HK-2 (cell line): Measurements from ENCODE around the gene RBMX.
A peak's percentile ranks its signal among the peaks of the same experiment; 100 is the strongest.
"Not testable (repeated sequence)": the region's sequence is repeated elsewhere in the genome, so short reads cannot be mapped to it uniquely, and the experiment has no call there.

Experiments
- DNase-seq: peaks from one replicate; pipeline ENCODE4 v3.0.0-alpha.2; 2018; ENCODE audit not compliant: unreplicated experiment

RBMX gene

DNA sequence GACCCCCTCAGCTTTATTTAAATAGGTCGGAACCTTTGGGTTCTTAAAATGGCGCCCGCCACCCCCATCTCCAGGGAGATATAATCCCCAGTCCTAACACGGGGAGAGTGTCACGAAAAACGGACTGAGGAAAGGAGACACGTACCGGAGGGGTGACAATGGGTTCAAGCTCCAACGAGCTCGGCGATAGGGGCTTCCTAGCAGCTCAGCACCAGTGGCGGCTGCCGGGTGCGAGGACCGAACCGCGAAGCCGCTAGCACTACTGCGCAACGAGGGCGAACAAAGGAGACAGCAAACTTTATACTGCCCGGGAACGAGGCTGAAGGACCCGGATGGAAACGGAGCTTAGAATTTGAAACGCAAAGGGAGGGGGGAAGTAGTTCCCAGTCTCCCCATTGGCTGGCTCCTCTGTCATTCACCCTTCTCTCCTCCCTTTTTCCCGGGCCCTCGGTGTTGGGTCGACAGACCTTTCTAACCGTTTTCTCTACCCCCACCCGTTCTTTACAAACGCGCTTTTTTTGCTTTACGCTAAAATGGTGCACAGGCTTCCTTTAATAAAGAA is at the start of gene RBMX:
Gene RBMX, minus strand, starts transcription at position 274 of the 562 bp plus-strand sequence. CDS start 1,298 bp downstream, outside the sequence.
- DNase-seq = peak; percentile 88

DNA sequence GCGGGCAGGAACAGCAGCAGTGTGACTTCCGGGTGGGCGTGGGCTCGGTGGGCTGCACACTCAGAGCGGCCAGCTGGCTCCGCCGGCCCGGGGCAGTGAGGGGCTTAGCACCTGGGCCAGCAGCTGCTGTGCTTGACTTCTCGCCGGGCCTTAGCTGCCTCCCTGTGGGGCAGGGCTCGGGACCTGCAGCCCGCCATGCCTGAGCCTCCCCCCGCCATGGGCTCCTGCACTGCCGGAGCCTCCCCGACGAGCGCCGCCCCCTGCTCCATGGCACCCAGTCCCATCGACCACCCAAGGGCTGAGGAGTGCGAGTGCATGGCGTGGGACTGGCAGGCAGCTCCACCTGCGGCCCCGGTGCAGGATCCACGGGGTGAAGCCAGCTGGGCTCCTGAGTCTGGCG is 40.9 kb upstream of the RBMX start:
- not testable (repeated sequence) for DNase-seq

- no peak for DNase-seq
These were observed 39.5 kb upstream of the RBMX start for GRCh38 chrX:136920001-136920400.

DNA sequence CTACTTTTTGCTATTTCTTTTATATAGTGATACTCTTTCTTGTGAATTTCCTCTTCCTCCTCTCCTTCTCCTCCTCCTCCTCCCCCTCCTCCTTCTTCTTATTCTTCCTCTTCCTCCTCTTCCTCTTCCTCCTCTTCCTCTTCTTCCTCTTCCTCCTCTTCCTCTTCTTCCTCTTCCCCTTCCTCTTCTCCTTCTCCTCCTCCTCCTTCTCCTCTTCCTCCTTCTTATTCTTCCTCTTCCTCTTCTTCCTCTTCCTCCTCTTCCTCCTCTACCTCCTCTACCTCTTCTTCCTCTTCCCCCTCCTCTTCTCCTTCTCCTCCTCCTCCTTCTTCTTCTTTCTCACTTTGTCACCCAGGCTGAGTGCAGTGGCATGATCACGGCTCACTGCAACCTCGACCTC is 36.3 kb upstream of the RBMX start:
- DNase-seq = no peak

DNA sequence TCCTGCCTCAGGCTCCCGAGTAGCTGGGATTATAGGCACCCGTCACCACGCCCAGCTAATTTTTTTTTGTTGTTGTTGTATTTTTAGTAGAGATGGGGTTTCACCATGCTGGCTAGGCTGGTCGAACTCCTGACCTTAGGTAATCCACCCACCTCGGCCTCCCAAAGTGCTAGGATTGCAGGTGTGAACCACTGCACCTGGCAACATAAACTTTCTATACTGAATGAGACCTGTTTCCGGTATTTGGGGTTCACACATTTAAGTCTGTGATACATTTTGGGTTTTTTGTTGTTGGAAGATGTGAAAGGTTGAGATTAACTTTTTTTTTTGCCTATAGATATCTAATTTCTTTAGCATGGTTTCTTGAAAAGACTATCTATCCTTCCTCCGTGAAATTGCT is 31.1 kb upstream of the RBMX start:
- not testable (repeated sequence) for DNase-seq

DNA sequence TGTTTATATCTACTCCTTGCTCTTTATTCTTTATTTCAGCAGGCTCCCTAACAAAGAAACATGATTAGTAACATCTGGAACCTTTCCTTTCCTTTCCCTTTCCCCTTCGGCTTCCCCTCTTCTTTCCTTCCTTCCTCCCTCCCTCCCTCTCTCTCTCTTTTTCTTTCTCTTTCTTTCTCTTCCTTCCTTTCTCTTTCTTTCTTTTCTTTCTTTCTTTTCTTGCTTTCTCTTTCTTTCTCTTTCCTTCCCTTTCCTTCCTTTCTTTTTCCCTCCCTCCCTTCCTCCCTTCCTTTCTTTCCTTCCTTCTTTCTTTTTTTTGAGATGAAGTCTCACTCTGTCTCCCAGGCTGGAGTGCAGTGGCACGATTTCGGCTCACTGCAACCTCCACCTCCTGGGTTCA is 30.7 kb upstream of the RBMX start:
- no peak for DNase-seq

GRCh38 chrX:136910565-136911035 is 30.1 kb upstream of the RBMX start:
- DNase-seq = no peak

DNA sequence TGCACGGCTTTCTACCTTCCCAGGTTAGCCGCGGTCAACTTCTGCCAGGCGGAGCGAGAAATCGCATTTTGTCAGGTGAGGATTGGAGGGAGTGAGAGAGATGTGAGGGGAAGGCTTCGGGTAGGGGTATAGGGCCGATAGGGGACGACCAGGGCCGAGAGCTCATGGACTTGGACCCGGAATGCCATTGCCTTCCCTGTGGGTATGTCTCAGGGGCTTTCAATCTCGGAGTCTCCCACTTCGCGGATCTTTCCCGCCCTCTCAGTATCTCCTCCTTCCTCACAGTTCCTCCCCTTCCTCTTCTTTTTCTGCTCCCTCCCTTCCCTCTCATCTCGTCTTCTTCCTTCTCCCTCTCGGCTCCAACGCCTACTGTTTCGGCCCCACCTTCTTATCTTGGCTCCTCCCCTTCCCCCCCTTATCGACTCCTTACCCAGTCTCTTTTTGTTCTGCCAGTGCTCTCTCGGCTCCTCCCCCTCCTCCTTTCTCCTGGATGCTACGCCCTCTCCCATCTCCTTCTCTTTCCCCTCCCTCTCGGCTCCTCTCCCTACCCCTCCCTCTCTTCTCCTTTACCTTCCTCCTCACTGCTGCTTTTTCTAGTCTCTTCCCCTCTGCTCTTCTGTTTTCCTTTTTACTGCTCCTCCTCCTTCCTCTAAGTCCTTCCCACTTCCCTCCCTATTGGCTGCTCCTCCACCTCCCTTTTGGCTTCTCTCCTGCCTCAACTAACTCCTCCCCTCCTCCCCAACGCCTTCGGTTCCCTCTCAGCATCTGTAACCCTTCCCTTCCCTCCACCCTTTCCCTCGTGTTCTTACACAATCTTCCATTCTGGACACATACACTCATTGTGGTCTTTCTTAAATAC is 29.4 kb upstream of the RBMX start:
- peak; percentile 73 for DNase-seq

DNA sequence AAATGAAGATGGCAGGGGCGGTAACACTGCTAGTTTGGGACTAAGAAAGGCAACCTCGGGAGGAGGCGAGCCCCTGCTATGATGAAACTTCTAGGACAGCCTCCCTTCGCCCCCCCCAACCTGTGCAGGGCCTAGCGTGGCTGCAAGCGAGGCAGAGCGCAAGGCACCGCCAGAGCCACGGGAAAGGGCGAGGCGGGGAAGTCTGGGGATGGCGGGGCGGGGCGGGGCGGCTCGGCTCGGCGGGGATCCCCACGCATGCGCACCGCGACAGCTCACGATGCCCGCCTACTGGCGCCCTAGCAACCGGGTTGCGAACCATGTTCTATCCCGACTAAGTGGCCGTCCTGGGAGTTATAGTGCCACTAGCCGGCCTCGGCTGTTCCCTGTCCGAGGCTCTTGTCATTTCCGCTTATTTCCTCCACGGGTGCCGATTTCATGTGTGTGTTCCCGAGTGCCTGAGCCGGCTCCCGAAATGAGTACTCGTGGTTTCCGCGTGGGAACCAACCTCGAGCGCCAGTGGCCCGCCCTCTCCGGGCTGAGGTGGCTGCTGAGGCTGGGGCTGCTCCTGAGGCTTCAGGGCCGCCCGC is 28.7 kb upstream of the RBMX start:
- DNase-seq = peak; percentile 81

GRCh38 chrX:136907621-136908020 is 27.1 kb upstream of the RBMX start:
- DNase-seq = no peak

GRCh38 chrX:136906921-136907510 is 26.5 kb upstream of the RBMX start:
- no peak for DNase-seq

- DNase-seq = not testable (repeated sequence)
These were observed 23.5 kb upstream of the RBMX start for GRCh38 chrX:136904067-136904466.

- not testable (repeated sequence) for DNase-seq
These were observed 19.5 kb upstream of the RBMX start for GRCh38 chrX:136900071-136900470.

GRCh38 chrX:136899221-136899620 is 18.7 kb upstream of the RBMX start:
- no peak for DNase-seq

DNA sequence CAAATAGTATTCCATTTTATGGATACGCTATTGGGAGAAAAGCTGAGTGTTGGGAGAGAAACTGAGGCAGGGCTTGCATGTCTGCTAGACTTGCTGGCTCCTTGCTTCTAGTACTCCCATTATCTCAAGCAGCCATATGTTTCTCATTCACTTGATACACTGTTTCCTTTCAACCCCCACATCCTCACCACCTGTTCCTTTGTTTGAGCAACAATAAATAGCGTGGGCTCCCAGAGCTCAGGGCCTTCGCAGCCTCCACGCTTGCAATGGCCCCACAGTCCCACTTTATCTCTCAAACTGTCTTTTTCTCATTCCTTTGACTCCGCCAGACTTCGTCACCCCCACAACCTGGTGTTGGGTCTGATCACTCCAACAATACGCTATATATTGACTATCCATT is 18.2 kb upstream of the RBMX start:
- not testable (repeated sequence) for DNase-seq

DNA sequence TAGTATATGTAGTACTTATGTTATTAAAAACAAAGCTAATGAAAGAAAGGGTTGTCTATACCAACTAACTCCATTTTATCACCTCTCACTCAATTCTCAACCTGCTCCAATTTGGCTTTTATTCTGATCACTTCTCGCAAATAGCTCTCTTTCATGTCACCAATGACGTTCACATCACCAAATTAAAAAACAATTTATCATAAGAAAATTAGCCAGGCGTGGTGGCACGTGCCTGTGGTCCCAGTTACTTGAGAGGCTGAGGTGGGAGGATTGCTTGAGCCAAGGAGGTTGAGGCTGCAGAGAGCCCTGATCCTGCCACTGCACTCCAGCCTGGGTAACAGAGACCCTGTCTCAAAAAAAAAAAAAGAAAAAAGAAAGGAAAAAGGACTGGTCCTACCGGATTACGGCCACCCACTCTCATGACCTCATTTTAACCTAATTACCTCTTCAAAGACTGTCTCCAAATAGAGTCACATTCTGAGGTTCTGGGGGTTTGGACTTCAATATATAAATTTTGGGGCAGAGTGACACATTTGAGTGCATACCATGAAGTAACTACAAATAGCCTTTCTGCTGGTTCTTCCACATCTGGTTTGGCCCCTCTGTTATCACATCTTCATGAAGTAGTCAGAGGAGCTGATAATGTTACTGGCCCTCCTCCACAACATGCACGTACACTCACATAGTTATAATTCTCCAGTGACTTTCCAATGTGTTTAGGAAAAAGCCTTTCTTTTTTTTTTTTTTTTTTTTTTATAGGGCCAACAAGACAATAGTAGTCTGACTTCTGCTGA is 15.8 kb upstream of the RBMX start:
- DNase-seq = no peak

GRCh38 chrX:136892412-136892811 is 11.9 kb upstream of the RBMX start:
- DNase-seq = no peak

DNA sequence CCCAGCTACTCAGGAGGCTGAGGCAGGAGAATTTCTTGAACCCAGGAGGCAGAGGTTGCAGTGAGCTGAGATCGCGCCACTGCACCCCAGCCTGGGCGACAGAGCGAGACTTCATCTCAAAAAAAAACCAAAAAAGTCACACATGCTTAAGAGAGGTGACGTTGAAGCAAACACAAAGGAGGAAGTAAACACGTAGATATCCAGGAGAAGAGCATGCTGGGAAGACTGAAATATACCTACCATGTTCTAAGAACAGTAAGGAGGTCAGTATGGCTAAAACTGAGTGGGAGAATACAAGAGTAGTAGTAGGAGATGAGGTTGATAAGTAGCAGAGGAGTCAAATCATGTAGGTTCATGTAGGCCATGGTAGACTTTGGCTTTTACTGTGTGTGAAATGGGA is 10.1 kb upstream of the RBMX start:
- DNase-seq = not testable (repeated sequence)

DNA sequence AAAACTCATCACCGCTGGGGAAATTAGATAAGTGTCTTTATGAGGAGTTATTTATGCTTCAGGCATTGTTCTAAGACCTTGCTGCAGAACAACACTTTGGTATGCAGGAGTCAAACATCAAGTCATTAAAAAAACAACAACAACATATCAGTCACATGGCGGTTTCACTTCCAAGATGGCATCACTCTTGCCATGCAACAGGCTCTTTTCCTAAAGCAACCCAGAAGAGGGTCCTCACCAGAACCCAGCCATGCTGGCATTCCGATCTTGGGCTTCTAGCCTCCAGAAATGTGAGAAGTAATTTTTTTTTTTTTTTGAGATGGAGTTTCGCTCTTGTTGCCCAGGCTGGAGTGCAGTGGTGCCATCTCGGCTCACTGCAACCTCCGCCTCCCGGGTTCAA is 8.7 kb upstream of the RBMX start:
- DNase-seq = no peak

- DNase-seq = peak; percentile 26
These were observed 498 bp downstream of the RBMX start for GRCh38 chrX:136880003-136880451.

- DNase-seq = no peak
These were observed 1.4 kb downstream of the RBMX start for GRCh38 chrX:136879001-136879687.
